ENCODE data around the gene CNGA1. TPM values are rescaled to one million over a fixed set of nuclear protein-coding genes. Genes with fewer than 3 reads are reported as not detected.

Gene CNGA1
- polyA plus RNA-seq, 3 donors = 3.3 to 5.9 (median 4.7) TPM

DNA sequence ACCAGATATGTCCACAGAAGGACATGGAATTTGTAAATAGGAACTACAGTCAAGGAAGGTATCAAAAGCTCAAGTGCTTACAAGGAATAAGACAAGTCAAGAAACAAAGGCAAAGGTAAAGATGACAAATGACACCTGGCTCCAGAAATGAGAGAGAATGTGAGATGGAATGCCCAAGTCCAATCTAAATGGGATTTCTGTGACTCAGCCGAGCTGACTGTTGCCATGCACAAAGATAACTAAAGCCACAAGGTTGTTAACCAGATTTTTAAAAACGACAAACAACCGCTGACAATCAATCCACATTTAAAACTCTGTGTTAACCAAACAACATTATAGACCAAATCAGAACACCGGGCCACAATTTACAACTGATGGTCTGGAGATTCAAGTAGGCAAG is 103.2 kb downstream of the CNGA1 start:
- DNase-seq = peak; percentile 7

DNA sequence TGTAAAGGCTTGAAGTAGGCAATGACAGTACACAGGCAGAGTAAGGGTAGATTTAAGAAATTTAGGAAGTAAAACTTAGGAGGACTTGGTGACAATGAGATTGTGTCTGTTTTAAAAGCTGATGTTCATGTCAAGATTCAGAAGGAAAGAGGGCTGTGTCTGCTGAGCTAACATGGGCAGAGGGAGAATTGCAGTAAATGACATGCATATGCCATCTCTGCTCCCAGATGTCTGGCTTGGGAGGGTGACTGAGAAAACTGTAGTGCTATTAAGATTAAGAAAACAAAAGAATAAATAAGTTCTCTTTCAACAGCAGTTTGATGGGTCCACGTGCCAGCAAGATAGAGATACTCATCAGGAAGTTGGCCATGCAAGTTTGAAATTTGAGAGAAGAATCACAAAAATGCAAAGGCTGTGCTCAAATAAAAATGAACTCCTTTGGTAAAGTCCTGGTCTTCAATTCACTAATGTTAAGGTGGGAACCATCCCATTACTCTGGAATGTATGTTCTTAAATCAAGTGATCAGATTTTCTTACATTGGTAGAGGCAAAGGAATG is 109.3 kb downstream of the CNGA1 start:
- no peak for DNase-seq

DNA sequence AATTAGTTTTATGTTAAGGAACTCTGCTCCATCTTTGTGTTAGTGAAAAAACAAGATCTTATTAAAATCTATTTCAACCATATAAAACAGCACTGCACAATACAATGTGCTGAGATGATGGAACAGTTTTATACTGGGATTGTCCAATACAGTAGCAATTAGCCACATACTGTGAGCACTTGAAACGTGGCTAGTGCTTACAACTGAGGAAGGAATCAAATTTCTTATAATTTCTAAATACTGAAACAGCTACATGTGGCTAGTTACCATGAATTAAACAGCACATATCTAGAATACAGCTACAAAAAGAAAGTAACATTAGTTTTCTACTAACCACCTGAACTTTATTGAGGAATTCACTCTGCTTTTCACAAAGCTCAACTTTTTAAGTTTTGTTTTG is 116.8 kb downstream of the CNGA1 start:
- no peak for DNase-seq

- no peak for DNase-seq
Measured at GRCh38 chr4:47891928-47892327, 124.6 kb downstream of the CNGA1 start.

Other genes starting within 250 kb of the CNGA1 start
- 1 to 10 TPM; 4.8 to 5.6 (median 5.5) TPM for gene CORIN, start 178.6 kb downstream of the CNGA1 start, polyA plus RNA-seq (ENCODE audit: insufficient read length in 3 of 3)
- 10 to 100 TPM; 23.9 to 27.6 (median 25.9) TPM for gene NFXL1, start 102.1 kb downstream of the CNGA1 start, polyA plus RNA-seq (ENCODE audit: insufficient read length in 3 of 3)
- gene NIPAL1, start 91 bp upstream of the CNGA1 start, polyA plus RNA-seq (ENCODE audit: insufficient read length in 3 of 3) = 10 to 100 TPM in 2 of 3 donors, 1 to 10 TPM in 1; 9.7 to 13.7 (median 10.5) TPM
- gene TXK, start 117.6 kb upstream of the CNGA1 start, polyA plus RNA-seq (ENCODE audit: insufficient read length in 3 of 3) = 1 to 10 TPM; 2.2 to 4.2 (median 4.1) TPM

All from renal pelvis (tissue), 4 donors.